Measurements from ENCODE around the gene SFI1.
"Not testable (repeated sequence)": the region's sequence is repeated elsewhere in the genome, so short reads cannot be mapped to it uniquely, and the experiment has no call there.

The SFI1 gene

GRCh38 chr22:31491218-31491962 lies 4.9 kb upstream of the SFI1 start:
- no peak for DNase-seq

- DNase-seq: no peak
Observed at GRCh38 chr22:31492151-31492550, 4.2 kb upstream of the SFI1 start.

GRCh38 chr22:31493355-31493754 lies 3.0 kb upstream of the SFI1 start:
- DNase-seq: not testable (repeated sequence)

GRCh38 chr22:31495343-31495742 lies 993 bp upstream of the SFI1 start:
- DNase-seq: no peak

GRCh38 chr22:31496735-31497146 lies 405 bp downstream of the SFI1 start:
- no peak for DNase-seq

GRCh38 chr22:31497148-31497938 lies 1.0 kb downstream of the SFI1 start:
- no peak for DNase-seq

GRCh38 chr22:31501738-31502137 lies 5.4 kb downstream of the SFI1 start:
- no peak for DNase-seq

GRCh38 chr22:31503211-31503964 lies 7.1 kb downstream of the SFI1 start:
- no peak for DNase-seq

GRCh38 chr22:31504282-31504681 lies 7.9 kb downstream of the SFI1 start:
- no peak for DNase-seq

- not testable (repeated sequence) for DNase-seq
Observed at GRCh38 chr22:31507517-31507916, 11.2 kb downstream of the SFI1 start.

GRCh38 chr22:31508536-31508935 lies 12.2 kb downstream of the SFI1 start:
- DNase-seq: no peak

- no peak for DNase-seq
Observed at GRCh38 chr22:31509061-31509762, 12.9 kb downstream of the SFI1 start.

GRCh38 chr22:31520051-31520450 lies 23.7 kb downstream of the SFI1 start:
- DNase-seq: no peak

GRCh38 chr22:31524132-31524531 lies 27.8 kb downstream of the SFI1 start:
- not testable (repeated sequence) for DNase-seq

- no peak for DNase-seq
Observed at GRCh38 chr22:31526270-31526669, 29.9 kb downstream of the SFI1 start.

- DNase-seq: no peak
Observed at GRCh38 chr22:31530823-31531195, 34.5 kb downstream of the SFI1 start.

GRCh38 chr22:31532060-31532459 lies 35.7 kb downstream of the SFI1 start:
- no peak for DNase-seq

GRCh38 chr22:31533374-31533773 lies 37.0 kb downstream of the SFI1 start:
- no peak for DNase-seq

- DNase-seq: no peak
Observed at GRCh38 chr22:31537019-31537535, 40.7 kb downstream of the SFI1 start.

- DNase-seq: no peak
Observed at GRCh38 chr22:31538815-31539214, 42.5 kb downstream of the SFI1 start.

GRCh38 chr22:31540166-31540565 lies 43.8 kb downstream of the SFI1 start:
- not testable (repeated sequence) for DNase-seq

- no peak for DNase-seq
Observed at GRCh38 chr22:31540966-31541365, 44.6 kb downstream of the SFI1 start.

Data from NCI-H1694 (cell line).